ENCODE data around the gene PBX1. TPM values are rescaled to one million over a fixed set of nuclear protein-coding genes. Genes with fewer than 3 reads are reported as not detected.

PBX1 gene
- total RNA-seq, 3 donors from 2014 or later, result 64.5 to 126 (median 95.4) TPM

DNA sequence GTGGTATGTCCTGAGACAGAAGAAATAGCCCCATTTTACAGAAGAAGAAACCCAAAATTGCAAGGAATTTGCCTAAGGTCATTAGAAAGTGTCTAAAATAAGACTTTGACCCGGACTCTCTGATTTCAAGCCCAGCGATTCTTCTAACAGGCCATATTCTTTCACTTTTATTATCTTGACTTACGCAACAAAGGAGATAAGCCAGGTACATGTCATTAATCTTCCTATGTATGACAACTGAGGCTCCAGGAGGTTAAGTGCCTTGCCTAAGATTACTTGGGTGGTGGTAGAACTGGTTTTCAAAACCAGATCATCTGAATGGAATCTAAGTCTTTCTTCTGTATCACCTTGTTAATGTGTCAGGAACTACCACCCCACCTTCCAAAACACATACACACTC, 124.3 kb downstream of the PBX1 start:
- TF ChIP-seq, protein P1, sequence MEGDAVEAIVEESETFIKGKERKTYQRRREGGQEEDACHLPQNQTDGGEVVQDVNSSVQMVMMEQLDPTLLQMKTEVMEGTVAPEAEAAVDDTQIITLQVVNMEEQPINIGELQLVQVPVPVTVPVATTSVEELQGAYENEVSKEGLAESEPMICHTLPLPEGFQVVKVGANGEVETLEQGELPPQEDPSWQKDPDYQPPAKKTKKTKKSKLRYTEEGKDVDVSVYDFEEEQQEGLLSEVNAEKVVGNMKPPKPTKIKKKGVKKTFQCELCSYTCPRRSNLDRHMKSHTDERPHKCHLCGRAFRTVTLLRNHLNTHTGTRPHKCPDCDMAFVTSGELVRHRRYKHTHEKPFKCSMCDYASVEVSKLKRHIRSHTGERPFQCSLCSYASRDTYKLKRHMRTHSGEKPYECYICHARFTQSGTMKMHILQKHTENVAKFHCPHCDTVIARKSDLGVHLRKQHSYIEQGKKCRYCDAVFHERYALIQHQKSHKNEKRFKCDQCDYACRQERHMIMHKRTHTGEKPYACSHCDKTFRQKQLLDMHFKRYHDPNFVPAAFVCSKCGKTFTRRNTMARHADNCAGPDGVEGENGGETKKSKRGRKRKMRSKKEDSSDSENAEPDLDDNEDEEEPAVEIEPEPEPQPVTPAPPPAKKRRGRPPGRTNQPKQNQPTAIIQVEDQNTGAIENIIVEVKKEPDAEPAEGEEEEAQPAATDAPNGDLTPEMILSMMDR (IDR thresholded peaks at IDR 0.05), result no peak
- TF ChIP-seq POLR2AphosphoS5 (IDR thresholded peaks at IDR 0.05) (no peak), POLR2A (IDR thresholded peaks at IDR 0.05) (no peak)
- DNase-seq (ENCODE audit: low spot score in 2 of 2), result no peak
- no peak overlapping the region for H3K27ac ChIP-seq
- no peaks in the 10 kb centered on the region for H3K27me3 ChIP-seq
- intact Hi-C loops (cut with DNase I; ENCODE audit: low total_unique reads), result no loop called here
- no peaks in the 10 kb centered on the region for H3K4me1 ChIP-seq
- H3K9me3 ChIP-seq, result no peaks in the 10 kb centered on the region
- no peak overlapping the region for H3K4me3 ChIP-seq
- H3K36me3 ChIP-seq, result no peaks in the 10 kb centered on the region

DNA sequence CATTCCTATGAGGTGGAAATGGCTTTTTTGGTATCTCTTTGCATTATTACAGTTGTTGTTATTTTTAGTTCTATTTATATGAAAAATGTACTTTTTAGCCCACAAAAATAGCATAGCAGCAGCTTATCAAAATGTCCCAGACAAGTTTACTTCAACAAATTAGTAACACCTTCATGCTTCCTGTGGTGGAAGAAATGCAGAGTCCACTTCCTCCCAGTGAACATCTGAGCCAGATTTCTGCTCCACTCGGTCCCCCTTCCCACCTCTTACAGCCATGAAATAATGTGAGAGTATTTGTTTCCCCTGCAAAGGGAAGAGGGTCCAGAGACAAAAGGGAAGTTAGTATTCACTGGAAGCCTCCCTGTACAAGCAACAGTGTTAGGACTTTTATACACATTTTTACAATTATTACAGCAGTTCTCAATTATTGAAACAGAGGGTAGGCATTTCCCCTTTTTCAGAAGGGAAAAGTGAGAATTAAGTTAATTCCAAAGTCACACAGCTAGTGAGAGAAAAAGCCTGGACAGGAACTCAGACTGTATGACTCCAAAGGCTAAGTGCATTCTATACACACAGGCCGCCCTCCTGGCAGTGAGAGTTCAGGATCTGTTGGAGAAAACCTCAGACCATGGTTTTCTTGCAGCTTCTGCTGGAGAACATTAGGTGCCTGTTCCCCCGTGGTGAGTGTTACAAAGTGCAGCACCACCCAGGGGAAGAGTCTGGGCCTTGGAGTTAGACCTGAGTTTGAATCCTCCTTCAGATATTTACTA, 126.5 kb downstream of the PBX1 start:
- DNase-seq (ENCODE audit: low spot score in 2 of 2), result no peak
- intact Hi-C loops (cut with DNase I; ENCODE audit: low total_unique reads), result no loop called here
- H3K27me3 ChIP-seq, result no peaks in the 10 kb centered on the region
- no peak overlapping the region for H3K27ac ChIP-seq
- H3K9me3 ChIP-seq, result no peaks in the 10 kb centered on the region
- H3K4me3 ChIP-seq, result no peak overlapping the region
- no peak for TF ChIP-seq POLR2A (IDR thresholded peaks at IDR 0.05)
- no peak for TF ChIP-seq POLR2AphosphoS5 (IDR thresholded peaks at IDR 0.05)
- TF ChIP-seq, protein P1 (IDR thresholded peaks at IDR 0.05), result no peak
- no peaks in the 10 kb centered on the region for H3K36me3 ChIP-seq
- no peaks in the 10 kb centered on the region for H3K4me1 ChIP-seq

GRCh38 chr1:164687777-164688176, 128.8 kb downstream of the PBX1 start:
- Histone ChIP-seq H3K4me1 (no peaks in the 10 kb centered on the region), H3K4me3 (no peak overlapping the region), H3K36me3 (no peaks in the 10 kb centered on the region), H3K27ac (no peak overlapping the region), H3K27me3 (no peaks in the 10 kb centered on the region), H3K9me3 (no peaks in the 10 kb centered on the region)
- TF ChIP-seq, protein P1 (IDR thresholded peaks at IDR 0.05), result no peak
- TF ChIP-seq POLR2A (IDR thresholded peaks at IDR 0.05) (no peak), POLR2AphosphoS5 (IDR thresholded peaks at IDR 0.05) (no peak)
- DNase-seq (ENCODE audit: low spot score in 2 of 2), result no peak
- intact Hi-C loops (cut with DNase I; ENCODE audit: low total_unique reads), result no loop called here

DNA sequence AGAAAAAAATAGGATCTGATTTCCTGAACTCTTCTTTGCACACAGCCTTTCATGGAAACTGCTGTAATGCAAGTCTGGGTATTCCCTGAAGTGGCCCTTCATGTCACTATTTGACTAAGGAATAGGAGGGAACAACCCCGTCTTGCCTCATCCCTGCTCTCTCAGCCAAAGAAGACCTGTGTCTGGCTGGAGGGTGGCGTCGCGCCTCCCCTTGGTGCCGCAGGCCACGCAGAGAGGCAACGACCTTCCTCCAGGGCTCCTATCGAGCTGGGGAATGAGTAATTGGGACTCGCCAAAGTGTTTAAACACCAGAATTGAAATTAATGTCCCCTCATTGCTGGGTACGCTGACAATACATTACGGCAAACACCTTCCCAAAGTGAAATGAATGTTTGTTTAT, 129.8 kb downstream of the PBX1 start:
- H3K4me3 ChIP-seq, result no peak overlapping the region
- H3K27ac ChIP-seq, result no peak overlapping the region
- no peak for DNase-seq (ENCODE audit: low spot score in 2 of 2)

More for the DNA sequence above, 129.8 kb downstream of the PBX1 start:
- Histone ChIP-seq H3K27me3 (no peaks in the 10 kb centered on the region), H3K9me3 (no peaks in the 10 kb centered on the region), H3K4me1 (no peaks in the 10 kb centered on the region), H3K36me3 (no peaks in the 10 kb centered on the region)
- intact Hi-C loops (cut with DNase I; ENCODE audit: low total_unique reads), result no loop called here
- TF ChIP-seq POLR2A (IDR thresholded peaks at IDR 0.05) (no peak), POLR2AphosphoS5 (IDR thresholded peaks at IDR 0.05) (no peak)
- TF ChIP-seq, protein P1 (IDR thresholded peaks at IDR 0.05), result no peak

Measured in breast epithelium (tissue), 4 donors.